ENCODE measurements around the gene USP21.
A peak's percentile ranks its signal among the peaks of the same experiment; 100 is the strongest.

The USP21 gene

DNA sequence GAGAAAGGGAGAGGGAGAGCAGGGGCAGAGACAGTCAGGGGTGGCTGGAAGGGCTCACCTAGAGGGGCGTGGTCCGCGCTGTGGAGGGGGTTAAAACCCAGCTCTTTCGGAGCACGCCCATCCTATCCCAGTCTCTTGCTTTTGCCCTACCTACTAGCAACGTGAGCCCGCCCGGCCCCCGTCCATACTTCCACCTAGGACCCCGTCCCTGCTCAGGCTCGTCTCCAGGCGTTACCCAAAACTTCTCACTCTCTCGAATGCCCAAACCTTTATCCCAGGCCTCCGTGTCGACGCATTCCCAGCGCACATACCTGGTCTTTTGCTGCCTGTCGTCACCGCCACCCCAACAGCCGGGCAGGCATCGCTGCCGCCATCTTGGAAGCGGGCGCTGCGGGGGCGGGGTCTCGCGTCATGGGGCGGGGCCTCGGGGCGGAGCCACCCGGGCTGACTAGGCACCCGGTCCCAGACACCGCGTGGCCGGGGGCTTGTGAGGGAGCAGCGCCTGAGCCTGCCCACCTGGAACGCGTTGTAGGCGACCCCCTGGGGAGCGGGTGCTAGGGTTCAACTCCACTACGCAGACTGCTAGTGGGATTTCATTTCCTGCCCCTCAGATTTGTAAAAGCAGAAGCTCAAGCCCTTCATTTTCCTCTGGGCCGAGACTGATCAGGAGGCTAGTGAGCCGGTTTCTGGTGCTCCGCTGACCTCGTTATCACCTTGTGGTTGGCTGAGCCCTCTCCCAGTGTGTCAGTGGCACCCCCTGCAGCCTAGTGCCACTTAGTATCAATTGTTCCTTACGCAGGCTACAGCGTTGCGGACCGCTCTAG lies 18.0 kb downstream of the USP21 start, which contains the start of gene B4GALT3:
Gene B4GALT3, minus strand, starts transcription at position 396 of the 824 bp plus-strand sequence. CDS start 1,447 bp downstream, outside the sequence.
- H3K27me3 ChIP-seq = no peaks in the 10 kb centered on the region
- H3K4me3 ChIP-seq (ENCODE audit: low read depth in 1 of 2, low read length in 1 of 2) = peak within 1 kb of the TSS; percentile 82 to 92
- H3K9me3 ChIP-seq = no peaks in the 10 kb centered on the region
- H3K27ac ChIP-seq = peak within 1 kb of the TSS; percentile 78
- H3K36me3 ChIP-seq = peaks cover 24% of the 10 kb centered on the region
- TF ChIP-seq, protein P1, sequence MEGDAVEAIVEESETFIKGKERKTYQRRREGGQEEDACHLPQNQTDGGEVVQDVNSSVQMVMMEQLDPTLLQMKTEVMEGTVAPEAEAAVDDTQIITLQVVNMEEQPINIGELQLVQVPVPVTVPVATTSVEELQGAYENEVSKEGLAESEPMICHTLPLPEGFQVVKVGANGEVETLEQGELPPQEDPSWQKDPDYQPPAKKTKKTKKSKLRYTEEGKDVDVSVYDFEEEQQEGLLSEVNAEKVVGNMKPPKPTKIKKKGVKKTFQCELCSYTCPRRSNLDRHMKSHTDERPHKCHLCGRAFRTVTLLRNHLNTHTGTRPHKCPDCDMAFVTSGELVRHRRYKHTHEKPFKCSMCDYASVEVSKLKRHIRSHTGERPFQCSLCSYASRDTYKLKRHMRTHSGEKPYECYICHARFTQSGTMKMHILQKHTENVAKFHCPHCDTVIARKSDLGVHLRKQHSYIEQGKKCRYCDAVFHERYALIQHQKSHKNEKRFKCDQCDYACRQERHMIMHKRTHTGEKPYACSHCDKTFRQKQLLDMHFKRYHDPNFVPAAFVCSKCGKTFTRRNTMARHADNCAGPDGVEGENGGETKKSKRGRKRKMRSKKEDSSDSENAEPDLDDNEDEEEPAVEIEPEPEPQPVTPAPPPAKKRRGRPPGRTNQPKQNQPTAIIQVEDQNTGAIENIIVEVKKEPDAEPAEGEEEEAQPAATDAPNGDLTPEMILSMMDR (IDR thresholded peaks at IDR 0.05) = no peak
- peaks cover 19 to 22% of the 10 kb centered on the region in 2 experiments for H3K4me1 ChIP-seq (ENCODE audit: control insufficient read depth in 1 of 2, insufficient read depth in 1 of 2, low read depth in 1 of 2, low read length in 1 of 2)

DNA sequence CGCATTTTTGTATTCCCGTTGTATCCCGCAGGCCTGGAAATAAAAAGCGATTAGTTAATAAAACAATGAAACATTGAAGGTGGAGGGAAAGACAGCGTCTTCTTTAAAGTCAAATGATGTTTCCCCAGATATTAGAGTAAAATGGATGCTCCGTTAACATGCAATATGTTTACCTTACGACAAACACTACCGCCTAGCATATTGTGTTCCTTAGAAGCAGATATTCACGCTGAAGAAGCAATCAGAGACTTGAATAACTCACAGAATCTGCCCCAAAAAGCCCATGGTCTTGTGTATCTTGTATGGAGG lies 18.6 kb downstream of the USP21 start:
- H3K9me3 ChIP-seq = no peaks in the 10 kb centered on the region
- H3K36me3 ChIP-seq = peaks cover 19% of the 10 kb centered on the region
- peaks cover 19 to 22% of the 10 kb centered on the region in 2 experiments for H3K4me1 ChIP-seq (ENCODE audit: control insufficient read depth in 1 of 2, insufficient read depth in 1 of 2, low read depth in 1 of 2, low read length in 1 of 2)
- H3K4me3 ChIP-seq (ENCODE audit: low read depth in 1 of 2, low read length in 1 of 2) = peak overlapping the region; percentile 82 to 92
- no peaks in the 10 kb centered on the region for H3K27me3 ChIP-seq
- TF ChIP-seq, protein P1 (IDR thresholded peaks at IDR 0.05) = no peak
- H3K27ac ChIP-seq = peak overlapping the region; percentile 78

DNA sequence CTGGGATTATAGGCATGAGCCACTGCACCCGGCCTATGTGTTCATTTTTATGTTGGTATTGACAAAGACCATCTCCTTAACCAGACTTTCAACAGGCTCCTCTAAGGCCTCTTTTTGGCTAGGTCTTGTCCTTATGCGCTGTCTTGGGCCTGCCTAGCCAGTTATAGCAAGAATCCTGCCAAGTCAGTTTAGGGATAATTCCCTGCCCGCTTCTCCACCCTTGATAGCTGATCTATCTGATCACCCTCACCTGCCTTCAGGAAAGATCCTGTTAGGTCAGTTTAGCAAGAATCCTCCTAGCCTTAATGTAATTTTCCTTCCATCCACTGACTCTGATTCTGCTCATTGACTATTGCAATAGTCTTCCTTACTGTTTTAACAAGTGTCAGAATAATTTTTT lies 20.4 kb downstream of the USP21 start:
- no peak overlapping the region for H3K27ac ChIP-seq
- H3K9me3 ChIP-seq = no peaks in the 10 kb centered on the region
- H3K36me3 ChIP-seq = peaks cover 4% of the 10 kb centered on the region
- TF ChIP-seq, protein P1 (IDR thresholded peaks at IDR 0.05) = no peak
- peaks cover 26 to 27% of the 10 kb centered on the region in 2 experiments for H3K4me1 ChIP-seq (ENCODE audit: control insufficient read depth in 1 of 2, insufficient read depth in 1 of 2, low read depth in 1 of 2, low read length in 1 of 2)
- no peak overlapping the region for H3K4me3 ChIP-seq (ENCODE audit: low read depth in 1 of 2, low read length in 1 of 2)
- no peaks in the 10 kb centered on the region for H3K27me3 ChIP-seq

GRCh38 chr1:161180639-161181038 lies 21.3 kb downstream of the USP21 start:
- Histone ChIP-seq H3K4me3 (ENCODE audit: low read depth in 1 of 2, low read length in 1 of 2) (no peak overlapping the region), H3K4me1 (ENCODE audit: control insufficient read depth in 1 of 2, insufficient read depth in 1 of 2, low read depth in 1 of 2, low read length in 1 of 2) (peaks cover 35 to 36% of the 10 kb centered on the region in 2 experiments)

GRCh38 chr1:161182214-161182613 lies 22.9 kb downstream of the USP21 start:
- H3K9me3 ChIP-seq = no peaks in the 10 kb centered on the region
- no peaks in the 10 kb centered on the region for H3K36me3 ChIP-seq
- H3K27ac ChIP-seq = no peak overlapping the region
- H3K27me3 ChIP-seq = no peaks in the 10 kb centered on the region
- no peak overlapping the region for H3K4me3 ChIP-seq (ENCODE audit: low read depth in 1 of 2, low read length in 1 of 2)
- TF ChIP-seq, protein P1 (IDR thresholded peaks at IDR 0.05) = no peak
- H3K4me1 ChIP-seq (ENCODE audit: control insufficient read depth in 1 of 2, insufficient read depth in 1 of 2, low read depth in 1 of 2, low read length in 1 of 2) = peaks cover 33 to 35% of the 10 kb centered on the region in 2 experiments

More at GRCh38 chr1:161180639-161181038, 21.3 kb downstream of the USP21 start:
- TF ChIP-seq, protein P1 (IDR thresholded peaks at IDR 0.05) = no peak
- Histone ChIP-seq H3K27ac (no peak overlapping the region), H3K27me3 (no peaks in the 10 kb centered on the region), H3K36me3 (no peaks in the 10 kb centered on the region), H3K9me3 (no peaks in the 10 kb centered on the region)
